ENCODE data around the gene ZNF710. TPM values are rescaled to one million over a fixed set of nuclear protein-coding genes. Genes with fewer than 3 reads are reported as not detected.

The ZNF710 gene
- total and polyA plus RNA-seq, 10 donors: 12.5 to 66.4 (median 30.2) TPM

- TF ChIP-seq CTCF (IDR thresholded peaks at IDR 0.05 in 8 of 11, conservative IDR thresholded peaks at IDR 0.05 in 3 of 11): no peak
- TF ChIP-seq POLR2AphosphoS5 (IDR thresholded peaks at IDR 0.05): peak in 1 of 3 donors; percentile 26
- no peak for TF ChIP-seq POLR2A (IDR thresholded peaks at IDR 0.05)
- Histone ChIP-seq H3K4me1 (peaks cover 70 to 100% (median 92%) of the 10 kb centered on the region in 6 donors), H3K36me3 (peaks cover 0 to 5% (median under 1%) of the 10 kb centered on the region in 6 donors), H3K4me3 (no peak overlapping the region), H3K27me3 (replicated peaks in 1 of 7) (no peaks in the 10 kb centered on the region), H3K9me3 (no peaks in the 10 kb centered on the region), H3K27ac (peak overlapping the region in 7 of 8 donors; percentile 38 to 97 (median 90))
- WGBS, 5 donors: 49 to 76% (median 58%) methylated on average over 8 of the region's 8 CpGs
- intact Hi-C loops (cut with DNase I; ENCODE audit: low total_unique reads): loop anchor here (10.0 kb wide), 1 partner anchor 57 kb away; the partner anchor contains the start of gene ZNF710
- DNase-seq: no peak
Observed at GRCh38 chr15:90062023-90062442, 60.9 kb downstream of the ZNF710 start.

- Histone ChIP-seq H3K27ac (peak overlapping the region; percentile 29 to 97 (median 89)), H3K36me3 (peaks cover 0 to 9% (median 4%) of the 10 kb centered on the region in 6 donors), H3K4me3 (peak overlapping the region in 1 of 8 donors; percentile 49), H3K9me3 (no peaks in the 10 kb centered on the region), H3K4me1 (peaks cover 70 to 99% (median 91%) of the 10 kb centered on the region in 6 donors), H3K27me3 (replicated peaks in 1 of 7) (no peaks in the 10 kb centered on the region)
- 77 to 85% (median 79%) methylated on average over 15 to 16 of the region's 16 CpGs for WGBS, 5 donors
- no peak for DNase-seq
- intact Hi-C loops (cut with DNase I; ENCODE audit: low total_unique reads): loop anchor here (10.0 kb wide), 1 partner anchor 58 kb away; the partner anchor contains the start of gene ZNF710
- TF ChIP-seq POLR2AphosphoS5 (IDR thresholded peaks at IDR 0.05) (no peak), POLR2A (IDR thresholded peaks at IDR 0.05) (no peak), CTCF (IDR thresholded peaks at IDR 0.05 in 8 of 11, conservative IDR thresholded peaks at IDR 0.05 in 3 of 11) (no peak)
Observed at GRCh38 chr15:90062462-90062932, 61.4 kb downstream of the ZNF710 start.

GRCh38 chr15:90062973-90063769 lies 62.0 kb downstream of the ZNF710 start:
- Histone ChIP-seq H3K27me3 (replicated peaks in 1 of 7) (no peaks in the 10 kb centered on the region), H3K4me1 (peaks cover 65 to 93% (median 85%) of the 10 kb centered on the region in 6 donors), H3K27ac (peak overlapping the region; percentile 29 to 97 (median 89)), H3K9me3 (no peaks in the 10 kb centered on the region), H3K4me3 (peak overlapping the region in 1 of 8 donors; percentile 49), H3K36me3 (peaks cover 0 to 16% (median 11%) of the 10 kb centered on the region in 6 donors)
- intact Hi-C loops (cut with DNase I; ENCODE audit: low total_unique reads): loop anchor here (10.0 kb wide), 1 partner anchor 58 kb away; the partner anchor contains the start of gene ZNF710
- 62 to 76% (median 66%) methylated on average over 13 to 20 of the region's 20 CpGs for WGBS, 5 donors
- TF ChIP-seq POLR2AphosphoS5 (IDR thresholded peaks at IDR 0.05) (peak in 1 of 3 donors; percentile 46), POLR2A (IDR thresholded peaks at IDR 0.05) (no peak), CTCF (IDR thresholded peaks at IDR 0.05 in 8 of 11, conservative IDR thresholded peaks at IDR 0.05 in 3 of 11) (no peak)
- no peak for DNase-seq
